Hepatocyte (in vitro differentiated cells): ENCODE data around the gene BUD31. TPM values are rescaled to one million over a fixed set of nuclear protein-coding genes. Genes with fewer than 3 reads are reported as not detected.

Source experiments
- DNase-seq: peaks from one replicate; pipeline ENCODE4 v3.0.0-alpha.2; 2016; ENCODE audit warnings: low spot score
- H2AFZ ChIP-seq: fragments of 200-600 bp; sonication (generic); 2 replicates; pipeline ENCODE4 v1.6.0; 2016; ENCODE audit warnings: antibody characterized with exemption, mild to moderate bottlenecking
- H3K27ac ChIP-seq: fragments of 200-600 bp; sonication (generic); 2 replicates; pipeline ENCODE4 v1.5.1; 2016; ENCODE audit warnings: mild to moderate bottlenecking
- H3K27me3 ChIP-seq: fragments of 200-600 bp; sonication (generic); 2 replicates; pipeline ENCODE4 v1.6.1; 2016
- H3K36me3 ChIP-seq: fragments of 200-600 bp; sonication (generic); replicated peaks from 2 replicates; pipeline ENCODE4 v1.5.1; 2016; ENCODE audit warnings: low read depth; ENCODE audit not compliant: insufficient read depth
- H3K4me1 ChIP-seq: fragments of 200-600 bp; sonication (generic); 2 replicates; pipeline ENCODE4 v1.5.1; 2016; ENCODE audit warnings: mild to moderate bottlenecking, moderate library complexity; ENCODE audit not compliant: insufficient read depth
- H3K4me2 ChIP-seq: fragments of 200-600 bp; sonication (generic); 2 replicates; pipeline ENCODE4 v1.6.0; 2016
- H3K4me3 ChIP-seq: fragments of 200-600 bp; sonication (generic); 2 replicates; pipeline ENCODE4 v1.5.1; 2016; ENCODE audit warnings: mild to moderate bottlenecking
- H3K79me2 ChIP-seq: fragments of 200-600 bp; sonication (generic); 2 replicates; pipeline ENCODE4 v1.6.0; 2017; ENCODE audit warnings: mild to moderate bottlenecking
- H3K9me2 ChIP-seq: fragments of 200-600 bp; sonication (generic); replicated peaks from 2 replicates; pipeline ENCODE4 v1.6.0; 2017; ENCODE audit warnings: mild to moderate bottlenecking; ENCODE audit not compliant: insufficient read depth
- H3K9me3 ChIP-seq: fragments of 200-600 bp; sonication (generic); 2 replicates; pipeline ENCODE4 v1.5.1; 2016; ENCODE audit warnings: low read depth, mild to moderate bottlenecking
- H4K20me1 ChIP-seq: fragments of 200-600 bp; sonication (generic); 2 replicates; pipeline ENCODE4 v1.6.0; 2016; ENCODE audit warnings: mild to moderate bottlenecking; ENCODE audit not compliant: insufficient read depth, poor library complexity, severe bottlenecking
- EZH2 ChIP-seq: fragments of 200-600 bp; sonication (generic); IDR thresholded peaks from 2 replicates; pipeline ENCODE4 v1.6.1; 2016; ENCODE audit warnings: antibody characterized with exemption, mild to moderate bottlenecking, borderline replicate concordance
- EZH2phosphoT487 ChIP-seq: fragments of 200-600 bp; sonication (generic); IDR thresholded peaks from one replicate; pipeline ENCODE4 v1.6.1; 2018; ENCODE audit warnings: antibody characterized with exemption, mild to moderate bottlenecking, low read depth, moderate library complexity; ENCODE audit not compliant: unreplicated experiment, severe bottlenecking
- WGBS: methylation state at CpG from one replicate; pipeline ENCODE4 v1.1.6; 2016; ENCODE audit warnings: low lambda C conversion rate; ENCODE audit errors: missing lambda C conversion rate; 5-methylcytosine and 5-hydroxymethylcytosine counted together
- polyA plus RNA-seq: library from polyadenylated mRNA; unstranded; fragments of >200 nt; fragmentation: Nextera tagmentation; extraction: Ambion mirVana; gene quantifications from 2 replicates; pipeline ENCODE4 v1.2.1, GENCODE V29; 2016
- total RNA-seq: library from RNA; depleted of rRNA; stranded (reverse); fragments of >200 nt; gene quantifications from 2 replicates; pipeline ENCODE4 v1.2.3, GENCODE V29; 2014
- TF ChIP-seq, protein P1 (sequence below): fragments of 200-600 bp; sonication (generic); IDR thresholded peaks from 2 replicates; pipeline ENCODE4 v1.5.1; 2016; ENCODE audit warnings: antibody characterized with exemption, mild to moderate bottlenecking; ENCODE audit not compliant: poor library complexity

The BUD31 gene
- total and polyA plus RNA-seq, 2 experiments from 2014 or later: 77.5 to 233 TPM

DNA sequence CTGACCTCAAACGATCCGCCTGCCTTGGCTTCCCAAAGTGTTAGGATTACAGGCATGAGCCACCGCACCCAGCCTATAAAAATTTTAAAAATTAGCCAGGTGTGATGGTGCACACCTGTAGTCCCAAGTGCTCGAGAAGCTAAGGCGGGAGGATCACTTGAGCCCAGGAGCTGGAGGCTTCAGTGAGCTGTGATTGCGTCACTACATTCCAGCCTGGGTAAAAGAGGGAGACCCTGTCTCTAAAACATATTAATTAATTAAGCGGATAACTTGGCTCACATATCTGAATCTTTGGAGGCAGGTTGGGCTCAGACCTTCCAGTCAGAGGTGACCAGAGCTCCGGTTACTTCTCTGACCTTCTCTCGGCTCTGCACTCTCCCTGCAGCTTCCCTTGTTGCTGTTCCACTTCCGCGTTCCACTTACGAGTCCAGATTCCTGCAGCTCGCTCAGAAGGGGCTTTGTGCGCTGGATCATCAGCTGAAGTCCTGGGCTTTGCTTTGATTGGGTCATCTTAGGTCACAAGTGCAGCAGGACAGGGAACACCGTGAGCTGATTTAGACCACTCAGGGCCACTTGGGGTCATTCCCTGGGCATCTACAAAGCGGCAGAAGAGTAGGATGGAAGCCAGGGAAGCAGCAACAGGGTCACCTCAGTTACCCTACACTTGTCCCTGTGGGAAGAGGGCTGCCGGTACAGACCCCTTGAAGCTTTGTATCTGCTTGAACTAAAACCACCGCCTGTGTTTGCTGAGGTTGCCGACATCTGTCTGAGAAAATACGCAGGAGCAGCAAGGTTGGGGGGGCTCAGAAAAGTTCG is 36.3 kb upstream of the BUD31 start:
- Histone ChIP-seq H3K9me2 (no peaks in the 10 kb centered on the region), H3K4me1 (peaks cover 12% of the 10 kb centered on the region), H4K20me1 (no peaks in the 10 kb centered on the region), H3K27me3 (no peaks in the 10 kb centered on the region), H3K36me3 (no peaks in the 10 kb centered on the region), H3K79me2 (peaks cover 10% of the 10 kb centered on the region), H3K4me2 (peak overlapping the region; percentile 69), H3K4me3 (no peak overlapping the region), H3K9me3 (no peaks in the 10 kb centered on the region), H3K27ac (peak overlapping the region; percentile 80), H2AFZ (peak overlapping the region; percentile 37)
- peak; percentile 71 for DNase-seq
- TF ChIP-seq EZH2 (no peak), EZH2phosphoT487 (no peak)
- TF ChIP-seq, protein P1, sequence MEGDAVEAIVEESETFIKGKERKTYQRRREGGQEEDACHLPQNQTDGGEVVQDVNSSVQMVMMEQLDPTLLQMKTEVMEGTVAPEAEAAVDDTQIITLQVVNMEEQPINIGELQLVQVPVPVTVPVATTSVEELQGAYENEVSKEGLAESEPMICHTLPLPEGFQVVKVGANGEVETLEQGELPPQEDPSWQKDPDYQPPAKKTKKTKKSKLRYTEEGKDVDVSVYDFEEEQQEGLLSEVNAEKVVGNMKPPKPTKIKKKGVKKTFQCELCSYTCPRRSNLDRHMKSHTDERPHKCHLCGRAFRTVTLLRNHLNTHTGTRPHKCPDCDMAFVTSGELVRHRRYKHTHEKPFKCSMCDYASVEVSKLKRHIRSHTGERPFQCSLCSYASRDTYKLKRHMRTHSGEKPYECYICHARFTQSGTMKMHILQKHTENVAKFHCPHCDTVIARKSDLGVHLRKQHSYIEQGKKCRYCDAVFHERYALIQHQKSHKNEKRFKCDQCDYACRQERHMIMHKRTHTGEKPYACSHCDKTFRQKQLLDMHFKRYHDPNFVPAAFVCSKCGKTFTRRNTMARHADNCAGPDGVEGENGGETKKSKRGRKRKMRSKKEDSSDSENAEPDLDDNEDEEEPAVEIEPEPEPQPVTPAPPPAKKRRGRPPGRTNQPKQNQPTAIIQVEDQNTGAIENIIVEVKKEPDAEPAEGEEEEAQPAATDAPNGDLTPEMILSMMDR: no peak
- 52% methylated on average over 21 of the region's 21 CpGs for WGBS

- H3K36me3 ChIP-seq: no peaks in the 10 kb centered on the region
- no peak for TF ChIP-seq EZH2
- no peak for TF ChIP-seq EZH2phosphoT487
- TF ChIP-seq, protein P1: no peak
- no peaks in the 10 kb centered on the region for H3K9me2 ChIP-seq
- H4K20me1 ChIP-seq: no peaks in the 10 kb centered on the region
- H3K9me3 ChIP-seq: no peaks in the 10 kb centered on the region
- no peak overlapping the region for H2AFZ ChIP-seq
- H3K4me3 ChIP-seq: peak overlapping the region; percentile 88
- WGBS: 88% methylated on average over 41 of the region's 41 CpGs
- peak overlapping the region; percentile 86 for H3K27ac ChIP-seq
- DNase-seq: no peak
- H3K79me2 ChIP-seq: peaks cover 15% of the 10 kb centered on the region
- peaks cover 12% of the 10 kb centered on the region for H3K4me1 ChIP-seq
- peak overlapping the region; percentile 100 for H3K4me2 ChIP-seq
- H3K27me3 ChIP-seq: no peaks in the 10 kb centered on the region
These were observed 35.4 kb upstream of the BUD31 start for GRCh38 chr7:99373091-99374066.

- H3K4me3 ChIP-seq: peak within 1 kb of the TSS; percentile 88
- WGBS: 1% methylated on average over 60 of the region's 95 CpGs
- H3K4me2 ChIP-seq: peak within 1 kb of the TSS; percentile 100
- H3K27ac ChIP-seq: peak within 1 kb of the TSS; percentile 86
- H4K20me1 ChIP-seq: no peaks in the 10 kb centered on the region
- H3K36me3 ChIP-seq: no peaks in the 10 kb centered on the region
- no peaks in the 10 kb centered on the region for H3K9me3 ChIP-seq
- no peaks in the 10 kb centered on the region for H3K9me2 ChIP-seq
- H2AFZ ChIP-seq: peak within 1 kb of the TSS; percentile 97
- DNase-seq: peak; percentile 94
- no peaks in the 10 kb centered on the region for H3K27me3 ChIP-seq
- peaks cover 18% of the 10 kb centered on the region for H3K79me2 ChIP-seq
- H3K4me1 ChIP-seq: peaks cover 17% of the 10 kb centered on the region
- no peak for TF ChIP-seq EZH2phosphoT487
- no peak for TF ChIP-seq EZH2
- TF ChIP-seq, protein P1: no peak
These were observed 34.4 kb upstream of the BUD31 start, which contains the start of gene ARPC1B for GRCh38 chr7:99374111-99375064. Gene ARPC1B (plus strand): TSS chr7:99374730. CDS start chr7:99385715, 10,985 bp downstream.
